ENCODE results near the gene RHEBL1.

DNA sequence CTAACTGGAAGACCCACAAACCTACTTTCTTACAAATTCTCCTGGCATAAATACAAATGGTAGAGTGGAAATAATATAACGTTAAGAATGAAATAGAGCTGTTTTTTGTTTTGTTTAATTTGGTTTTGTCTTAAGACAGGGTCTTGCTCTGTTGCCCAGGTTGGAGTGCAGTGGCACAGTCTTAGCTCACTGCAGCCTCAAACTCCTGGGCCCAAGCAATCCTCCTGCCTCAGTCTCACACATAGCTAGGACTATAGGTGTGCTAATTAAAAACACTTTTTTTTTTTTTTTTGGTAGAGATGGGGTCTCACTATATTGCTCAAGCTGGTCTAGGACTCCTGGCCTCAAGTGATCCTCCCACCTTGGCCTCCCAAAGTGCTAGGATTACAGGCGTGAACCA is 28.9 kb upstream of the RHEBL1 start:
- TF ChIP-seq EZH2phosphoT487 (IDR thresholded peaks at IDR 0.05; ENCODE audit: insufficient read depth, low read depth) (no peak), EZH2 (IDR thresholded peaks at IDR 0.05; ENCODE audit: insufficient read depth, poor library complexity, severe bottlenecking) (no peak)

Measured in GM23248 (cell line).